Measurements from ENCODE around the gene ATG16L2. TPM values are rescaled to one million over a fixed set of nuclear protein-coding genes. Genes with fewer than 3 reads are reported as not detected.

The ATG16L2 gene
- total RNA-seq, 1 experiment from 2014 or later, result 22.2 TPM

GRCh38 chr11:72773696-72774095, 40.5 kb upstream of the ATG16L2 start:
- no peak overlapping the region for H3K4me3 Mint-ChIP-seq
- no peaks in the 10 kb centered on the region for H3K36me3 Mint-ChIP-seq
- DNase-seq (ENCODE audit: low spot score) (no peak), ATAC-seq (no peak)
- H3K9me3 Mint-ChIP-seq, result no peaks in the 10 kb centered on the region
- H3K4me1 Mint-ChIP-seq, result peaks cover 10% of the 10 kb centered on the region
- H3K27ac Mint-ChIP-seq, result no peak overlapping the region
- ChIA-PET POLR2A (no interaction called here), CTCF (no interaction called here)
- no peaks in the 10 kb centered on the region for H3K27me3 Mint-ChIP-seq (ENCODE audit: low read depth)
- TF ChIP-seq ATF3 (CRISPR knock-in tag; conservative IDR thresholded peaks at IDR 0.05), result no peak
- no peak for TF ChIP-seq PRDM15 (CRISPR knock-in tag; IDR thresholded peaks at IDR 0.05)
- no peak for TF ChIP-seq ZNF121 (CRISPR knock-in tag; IDR thresholded peaks at IDR 0.05)
- TF ChIP-seq CBFB (CRISPR knock-in tag; IDR thresholded peaks at IDR 0.05; ENCODE audit: low read depth), result no peak
- TF ChIP-seq ATF2 (CRISPR knock-in tag; IDR thresholded peaks at IDR 0.05; ENCODE audit: borderline replicate concordance, low read depth), result no peak
- TF ChIP-seq IRF1 (CRISPR knock-in tag; IDR thresholded peaks at IDR 0.05), result no peak
- no peak for TF ChIP-seq ATF6 (CRISPR knock-in tag; IDR thresholded peaks at IDR 0.05)

GRCh38 chr11:72774499-72774898, 39.7 kb upstream of the ATG16L2 start:
- ChIA-PET CTCF (interaction anchor here (5.0 kb wide), 1 partner anchor 49 kb away, joined by 24 read pairs; no protein-coding TSS in a partner anchor), POLR2A (no interaction called here)
- H3K4me1 Mint-ChIP-seq, result peaks cover 10% of the 10 kb centered on the region; the same call in 1 of the 2 replicates
- no peak for TF ChIP-seq FOXP4 (CRISPR knock-in tag; IDR thresholded peaks at IDR 0.05)
- TF ChIP-seq NR3C1 (CRISPR knock-in tag; conservative IDR thresholded peaks at IDR 0.05; ENCODE audit: low read depth), result no peak
- no peak for TF ChIP-seq ATF1 (CRISPR knock-in tag; IDR thresholded peaks at IDR 0.05)
- TF ChIP-seq JAZF1 (CRISPR knock-in tag; IDR thresholded peaks at IDR 0.05), result no peak
- TF ChIP-seq RORB (CRISPR knock-in tag; IDR thresholded peaks at IDR 0.05), result no peak
- TF ChIP-seq ARID4B (CRISPR knock-in tag; IDR thresholded peaks at IDR 0.05; ENCODE audit: borderline replicate concordance), result no peak
- no peak for TF ChIP-seq ZNF232 (CRISPR knock-in tag; IDR thresholded peaks at IDR 0.05)
- no peak for TF ChIP-seq NFATC4 (CRISPR knock-in tag; IDR thresholded peaks at IDR 0.05)
- TF ChIP-seq ELF4 (CRISPR knock-in tag; IDR thresholded peaks at IDR 0.05; ENCODE audit: low read depth), result no peak
- no peak for TF ChIP-seq FOXP1 (CRISPR knock-in tag; IDR thresholded peaks at IDR 0.05; ENCODE audit: borderline replicate concordance)
- TF ChIP-seq NR1H2 (CRISPR knock-in tag; IDR thresholded peaks at IDR 0.05), result no peak
- TF ChIP-seq PRRX2 (CRISPR knock-in tag; IDR thresholded peaks at IDR 0.05), result no peak
- TF ChIP-seq ERG (CRISPR knock-in tag; IDR thresholded peaks at IDR 0.05), result no peak

More at GRCh38 chr11:72774499-72774898, 39.7 kb upstream of the ATG16L2 start:
- H3K4me3 Mint-ChIP-seq, result no peak overlapping the region
- no peaks in the 10 kb centered on the region for H3K27me3 Mint-ChIP-seq (ENCODE audit: low read depth)
- no peak overlapping the region for H3K27ac Mint-ChIP-seq
- no peak for DNase-seq (ENCODE audit: low spot score)
- H3K36me3 Mint-ChIP-seq, result no peaks in the 10 kb centered on the region
- no peaks in the 10 kb centered on the region for H3K9me3 Mint-ChIP-seq
- no peak for ATAC-seq
